Transverse colon (tissue), 4 donors: ENCODE measurements around the gene COMMD1.

Experiments used
- CTCF ChIP-seq, 5 experiments: fragments of 200-600 bp in 3 of 5; fragments of 450-650 bp in 2 of 5; sonication (generic) in 3 of 5; IDR thresholded peaks; 1 replicate in 2 of 5; 2 replicates in 3 of 5; pipeline ENCODE4 v1.5.1; 2016 to 2017; ENCODE audit warnings: antibody characterized with exemption in 5 of 5, inconsistent platforms in 3 of 5, mild to moderate bottlenecking in 2 of 5, moderate library complexity in 1 of 5
- EP300 ChIP-seq: sonication (generic); formaldehyde crosslinking; IDR thresholded peaks from one replicate; pipeline ENCODE4 v1.6.1; 2017; ENCODE audit warnings: antibody characterized with exemption, low read depth
- POLR2A ChIP-seq: fragments of 450-650 bp; IDR thresholded peaks from one replicate; pipeline ENCODE4 v1.6.1; 2016; ENCODE audit warnings: antibody characterized with exemption, mild to moderate bottlenecking, moderate library complexity
- POLR2AphosphoS5 ChIP-seq, 3 donors: sonication (generic); formaldehyde crosslinking; IDR thresholded peaks; one replicate each; pipeline ENCODE4 v1.6.1; 2016; ENCODE audit warnings: antibody characterized with exemption in 3 of 3

- TF ChIP-seq CTCF (IDR thresholded peaks at IDR 0.05) (no peak), POLR2A (no peak), EP300 (no peak), POLR2AphosphoS5 (IDR thresholded peaks at IDR 0.05) (no peak)
Observed at GRCh38 chr2:62001431-62001830, 96.0 kb downstream of the COMMD1 start.
